ENCODE data around the gene SLC26A2. TPM values are rescaled to one million over a fixed set of nuclear protein-coding genes. Genes with fewer than 3 reads are reported as not detected.

The SLC26A2 gene
- total RNA-seq, 5 donors from 2014 or later (not counting 1 experiment from before 2014, with no cell fraction given): 5.2 to 11.0 (median 10.0) TPM

DNA sequence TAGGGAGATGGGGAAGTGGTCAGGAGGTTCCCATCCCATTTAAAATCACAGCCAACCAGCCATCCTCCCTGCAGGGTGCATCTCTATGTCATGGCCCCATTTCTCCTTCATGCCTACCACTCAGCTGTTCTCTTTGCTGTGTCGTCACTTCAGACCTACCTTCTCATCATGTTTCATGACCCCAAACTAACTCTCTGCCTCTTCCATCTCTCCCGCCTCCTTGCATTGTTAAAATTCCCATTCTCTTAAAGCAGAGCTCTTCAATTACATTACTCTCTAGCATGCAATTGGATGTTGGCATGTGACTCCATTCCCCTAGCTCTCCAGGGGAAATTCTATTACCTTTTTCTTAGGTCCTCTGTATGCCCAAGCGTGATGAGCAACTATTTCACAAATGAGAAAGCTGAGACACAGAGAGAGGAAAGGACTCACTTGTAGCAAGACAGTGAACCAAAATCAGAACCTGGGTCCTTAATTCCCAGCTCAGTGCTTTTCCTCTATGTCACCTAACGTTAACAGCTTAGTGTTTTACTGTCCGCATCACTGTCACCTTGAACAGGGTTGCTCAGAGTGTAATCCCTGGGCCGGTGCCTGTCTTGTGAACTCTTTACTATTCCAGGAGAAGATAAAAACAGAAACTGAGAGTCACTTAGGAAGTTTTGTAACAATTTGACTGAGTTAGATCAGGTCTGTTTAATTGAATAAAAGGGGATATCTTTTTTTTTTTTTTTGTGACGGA lies 44.1 kb upstream of the SLC26A2 start:
- no peaks in the 10 kb centered on the region for H3K36me3 Mint-ChIP-seq
- H3K4me1 Mint-ChIP-seq: no peaks in the 10 kb centered on the region
- H3K27ac Mint-ChIP-seq: no peak overlapping the region
- H3K4me3 ChIP-seq (ENCODE audit: control insufficient read depth in 1 of 2, extremely low read depth in 1 of 2, low read length in 1 of 2): no peak overlapping the region
- WGBS (ENCODE audit: insufficient coverage): 95% methylated on average over 6 of the region's 7 CpGs
- ChIA-PET CTCF (no interaction called here), POLR2A (interaction anchor here in 1 of 2 donors (0.6 kb wide), 1 partner anchor 328 kb away, joined by 4 read pairs; no protein-coding TSS in a partner anchor)
- H3K9me3 Mint-ChIP-seq: no peaks in the 10 kb centered on the region
- ATAC-seq (replicated peaks in 1 of 4) (no peak), DNase-seq (no peak)
- H3K36me3 ChIP-seq (ENCODE audit: control insufficient read depth in 2 of 2, extremely low read depth in 1 of 2, insufficient read depth in 1 of 2, low read length in 1 of 2): no peaks in the 10 kb centered on the region
- no peaks in the 10 kb centered on the region for H3K9me3 ChIP-seq
- H3K27ac ChIP-seq (ENCODE audit: low read length): no peak overlapping the region
- peaks cover 0 to 10% of the 10 kb centered on the region in 2 experiments for H3K27me3 ChIP-seq (replicated peaks in 1 of 2; ENCODE audit: control insufficient read depth in 2 of 2, extremely low read depth in 1 of 2, insufficient read depth in 2 of 2, low read length in 1 of 2)
- no peaks in the 10 kb centered on the region for H3K4me1 ChIP-seq (ENCODE audit: control insufficient read depth in 1 of 2, extremely low read depth in 1 of 2, insufficient read depth in 2 of 2, low read length in 2 of 2)
- no peak overlapping the region for H3K4me3 Mint-ChIP-seq
- peaks cover 13 to 22% of the 10 kb centered on the region in 2 donors for H3K27me3 Mint-ChIP-seq

DNA sequence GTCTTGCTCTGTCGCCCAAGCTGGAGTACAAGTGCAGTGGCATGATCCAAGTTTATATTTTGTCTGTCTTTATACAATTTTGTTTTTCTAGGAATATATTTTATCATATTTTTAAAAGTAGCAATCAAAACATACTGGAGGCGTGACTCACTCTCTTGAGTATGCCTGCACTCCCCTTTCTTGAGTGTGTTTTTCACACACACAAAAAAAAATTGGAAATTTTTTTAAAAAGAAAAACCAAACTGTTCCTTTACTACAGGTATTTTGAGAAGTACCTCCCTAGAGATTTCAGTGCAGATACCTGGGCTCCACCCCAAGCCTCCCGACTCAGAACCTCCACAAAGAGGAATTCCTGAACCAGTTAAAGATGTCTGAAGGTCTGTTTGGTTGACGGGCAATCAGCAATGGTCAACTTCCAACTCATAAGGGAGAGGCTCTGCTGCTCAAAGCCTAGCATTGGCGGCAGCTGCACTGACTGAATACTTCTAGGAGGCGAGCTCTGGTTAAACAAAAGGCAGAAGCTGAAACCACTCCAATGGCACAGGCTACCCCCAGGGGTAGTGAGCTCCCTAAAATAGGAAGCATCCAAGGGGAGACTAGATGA lies 43.4 kb upstream of the SLC26A2 start:
- ATAC-seq (replicated peaks in 1 of 4): no peak
- Mint-ChIP-seq H3K9me3 (no peaks in the 10 kb centered on the region), H3K27ac (no peak overlapping the region), H3K27me3 (peaks cover 10 to 19% of the 10 kb centered on the region in 2 donors), H3K36me3 (no peaks in the 10 kb centered on the region), H3K4me3 (no peak overlapping the region), H3K4me1 (no peaks in the 10 kb centered on the region)
- Histone ChIP-seq H3K9me3 (no peaks in the 10 kb centered on the region), H3K27ac (ENCODE audit: low read length) (no peak overlapping the region), H3K4me1 (ENCODE audit: control insufficient read depth in 1 of 2, extremely low read depth in 1 of 2, insufficient read depth in 2 of 2, low read length in 2 of 2) (no peaks in the 10 kb centered on the region), H3K27me3 (replicated peaks in 1 of 2; ENCODE audit: control insufficient read depth in 2 of 2, extremely low read depth in 1 of 2, insufficient read depth in 2 of 2, low read length in 1 of 2) (peaks cover 0 to 10% of the 10 kb centered on the region in 2 experiments), H3K4me3 (ENCODE audit: control insufficient read depth in 1 of 2, extremely low read depth in 1 of 2, low read length in 1 of 2) (no peak overlapping the region), H3K36me3 (ENCODE audit: control insufficient read depth in 2 of 2, extremely low read depth in 1 of 2, insufficient read depth in 1 of 2, low read length in 1 of 2) (no peaks in the 10 kb centered on the region)
- POLR2A ChIA-PET: interaction anchor here in 1 of 2 donors (0.6 kb wide), 2 partner anchors 104 to 329 kb away, joined by 4 read pairs; no protein-coding TSS in a partner anchor
- WGBS (ENCODE audit: insufficient coverage): 73% methylated on average over 2 of the region's 6 CpGs
- CTCF ChIA-PET: no interaction called here
- no peak for DNase-seq

DNA sequence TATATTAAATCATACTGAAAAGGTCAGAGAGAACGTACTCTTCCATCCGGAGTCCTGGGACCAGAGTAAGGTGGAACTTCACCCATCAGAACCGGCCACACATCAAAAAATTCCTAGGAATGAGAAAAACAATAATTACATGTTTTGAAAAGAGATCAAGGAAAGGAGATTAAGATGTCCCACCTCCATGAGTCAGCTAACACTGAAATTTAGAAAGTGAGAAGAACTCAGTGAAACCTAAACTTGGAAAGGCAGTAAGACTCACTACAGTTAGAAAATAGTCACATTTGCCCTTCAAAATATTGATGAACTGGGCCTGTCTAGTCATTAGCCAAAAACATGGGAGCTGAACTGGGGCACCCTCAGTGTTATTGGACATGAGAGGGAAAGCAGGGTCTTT lies 39.0 kb upstream of the SLC26A2 start:
- H3K4me3 Mint-ChIP-seq: no peak overlapping the region
- H3K9me3 ChIP-seq: no peaks in the 10 kb centered on the region
- DNase-seq (no peak), ATAC-seq (replicated peaks in 1 of 4) (no peak)
- H3K9me3 Mint-ChIP-seq: no peaks in the 10 kb centered on the region
- ChIA-PET POLR2A (interaction anchor here in 1 of 2 donors (0.5 to 0.6 kb wide), 2 partner anchors 45 to 121 kb away, joined by 4 to 8 read pairs; no protein-coding TSS in a partner anchor), CTCF (no interaction called here)
- H3K27ac ChIP-seq (ENCODE audit: low read length): no peak overlapping the region
- no peak overlapping the region for H3K27ac Mint-ChIP-seq
- H3K36me3 ChIP-seq (ENCODE audit: control insufficient read depth in 2 of 2, extremely low read depth in 1 of 2, insufficient read depth in 1 of 2, low read length in 1 of 2): no peaks in the 10 kb centered on the region
- peaks cover 0 to 10% of the 10 kb centered on the region in 2 experiments for H3K27me3 ChIP-seq (replicated peaks in 1 of 2; ENCODE audit: control insufficient read depth in 2 of 2, extremely low read depth in 1 of 2, insufficient read depth in 2 of 2, low read length in 1 of 2)
- no peak overlapping the region for H3K4me3 ChIP-seq (ENCODE audit: control insufficient read depth in 1 of 2, extremely low read depth in 1 of 2, low read length in 1 of 2)
- no CpG with 5 or more reads among the region's 3 CpGs for WGBS (ENCODE audit: insufficient coverage)
- H3K4me1 Mint-ChIP-seq: no peaks in the 10 kb centered on the region
- H3K36me3 Mint-ChIP-seq: no peaks in the 10 kb centered on the region
- H3K27me3 Mint-ChIP-seq: peaks cover 6 to 8% of the 10 kb centered on the region in 2 donors
- no peaks in the 10 kb centered on the region for H3K4me1 ChIP-seq (ENCODE audit: control insufficient read depth in 1 of 2, extremely low read depth in 1 of 2, insufficient read depth in 2 of 2, low read length in 2 of 2)

DNA sequence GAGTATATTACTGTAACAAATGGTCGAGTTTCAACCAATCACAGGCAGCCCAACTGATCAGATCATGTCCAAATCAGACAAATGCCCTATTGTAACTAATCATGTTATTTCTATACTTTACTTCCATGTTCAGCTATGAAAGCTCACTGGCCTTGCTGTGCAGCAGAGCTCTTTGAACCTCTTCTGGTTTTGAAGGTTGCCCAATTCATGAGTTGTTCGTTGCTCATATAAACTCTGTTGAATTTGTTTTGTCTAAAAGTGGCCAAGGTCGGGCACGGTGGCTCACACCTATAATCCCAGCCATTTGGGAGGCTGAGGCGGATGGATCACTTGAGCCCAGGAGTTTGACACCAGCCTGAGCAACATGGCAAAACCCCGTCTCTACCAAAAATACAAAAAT lies 37.6 kb upstream of the SLC26A2 start:
- H3K9me3 ChIP-seq: no peaks in the 10 kb centered on the region
- peaks cover 0 to 10% of the 10 kb centered on the region in 2 experiments for H3K27me3 ChIP-seq (replicated peaks in 1 of 2; ENCODE audit: control insufficient read depth in 2 of 2, extremely low read depth in 1 of 2, insufficient read depth in 2 of 2, low read length in 1 of 2)
- Mint-ChIP-seq H3K27ac (no peak overlapping the region), H3K9me3 (no peaks in the 10 kb centered on the region), H3K4me1 (no peaks in the 10 kb centered on the region), H3K4me3 (no peak overlapping the region), H3K36me3 (no peaks in the 10 kb centered on the region), H3K27me3 (peaks cover 2% of the 10 kb centered on the region in 2 donors)
- no peaks in the 10 kb centered on the region for H3K4me1 ChIP-seq (ENCODE audit: control insufficient read depth in 1 of 2, extremely low read depth in 1 of 2, insufficient read depth in 2 of 2, low read length in 2 of 2)
- POLR2A ChIA-PET: interaction anchor here in 1 of 2 donors (0.6 kb wide), 1 partner anchor 446 kb away, joined by 3 read pairs; no protein-coding TSS in a partner anchor
- no peak for ATAC-seq (replicated peaks in 1 of 4)
- no peak overlapping the region for H3K4me3 ChIP-seq (ENCODE audit: control insufficient read depth in 1 of 2, extremely low read depth in 1 of 2, low read length in 1 of 2)
- CTCF ChIA-PET: no interaction called here
- no peak for DNase-seq
- H3K36me3 ChIP-seq (ENCODE audit: control insufficient read depth in 2 of 2, extremely low read depth in 1 of 2, insufficient read depth in 1 of 2, low read length in 1 of 2): no peaks in the 10 kb centered on the region
- 85% methylated on average over 4 of the region's 6 CpGs for WGBS (ENCODE audit: insufficient coverage)
- no peak overlapping the region for H3K27ac ChIP-seq (ENCODE audit: low read length)

DNA sequence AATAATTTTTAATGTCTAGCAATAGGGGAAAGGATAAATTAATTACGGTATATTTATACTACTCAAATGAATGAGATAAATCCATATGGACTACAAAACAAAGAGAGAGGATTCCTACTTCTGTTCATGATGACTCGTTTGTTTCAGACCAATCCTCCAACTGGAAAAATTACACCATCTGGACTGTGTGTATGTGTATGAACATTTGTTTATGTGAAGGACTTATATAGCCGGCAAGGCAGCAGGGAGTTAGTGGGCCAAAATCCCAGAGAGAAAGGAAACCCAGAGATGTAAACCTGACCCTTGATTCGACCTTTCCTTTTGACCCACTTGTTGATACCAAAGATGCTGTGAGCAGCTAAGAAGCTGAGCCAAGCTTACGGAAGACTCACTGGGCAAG lies 36.1 kb upstream of the SLC26A2 start:
- POLR2A ChIA-PET: no interaction called here

DNA sequence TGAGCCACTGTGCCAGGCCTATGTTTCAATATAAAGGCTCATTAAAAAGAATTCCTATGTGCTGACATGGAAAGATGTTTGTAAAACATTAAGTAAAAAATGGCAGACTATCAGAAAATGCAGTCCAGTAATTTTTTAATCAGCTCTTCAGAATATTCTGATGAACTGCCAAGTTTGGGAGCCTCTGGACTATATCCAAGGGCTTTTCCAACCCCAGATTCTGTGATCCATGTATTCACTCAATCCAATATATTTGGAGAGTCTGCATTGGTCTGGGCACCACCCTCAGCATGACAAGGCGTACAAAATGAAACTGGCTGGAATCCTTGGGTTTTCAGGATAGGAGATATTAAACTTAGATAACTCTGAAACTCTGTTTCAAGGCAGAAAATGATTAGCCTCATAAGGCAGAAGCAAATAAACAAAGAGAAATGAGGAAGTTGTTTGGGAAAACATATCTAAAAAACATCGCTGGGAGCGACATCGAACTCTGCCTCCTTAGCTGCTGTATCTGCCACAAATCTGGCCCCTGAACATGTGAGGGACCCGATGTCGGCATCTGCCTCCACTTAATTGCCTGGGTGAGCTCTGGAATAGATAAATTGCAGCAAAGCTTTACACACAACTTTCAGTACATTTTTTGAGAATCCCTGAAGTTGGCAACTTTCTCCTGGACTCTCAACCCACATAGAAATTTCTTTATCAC lies 30.4 kb upstream of the SLC26A2 start:
- ChIA-PET CTCF (no interaction called here), POLR2A (interaction anchor here in 1 of 2 donors (0.5 kb wide), 1 partner anchor 9 kb away, joined by 4 read pairs; no protein-coding TSS in a partner anchor)
- H3K4me3 Mint-ChIP-seq: no peak overlapping the region
- no peaks in the 10 kb centered on the region for H3K9me3 Mint-ChIP-seq
- no peak overlapping the region for H3K4me3 ChIP-seq (ENCODE audit: control insufficient read depth in 1 of 2, extremely low read depth in 1 of 2, low read length in 1 of 2)
- H3K27ac Mint-ChIP-seq: no peak overlapping the region
- no peaks in the 10 kb centered on the region for H3K4me1 Mint-ChIP-seq
- H3K27me3 Mint-ChIP-seq: peaks cover 17 to 23% of the 10 kb centered on the region in 2 donors
- H3K4me1 ChIP-seq (ENCODE audit: control insufficient read depth in 1 of 2, extremely low read depth in 1 of 2, insufficient read depth in 2 of 2, low read length in 2 of 2): no peaks in the 10 kb centered on the region
- no peaks in the 10 kb centered on the region for H3K9me3 ChIP-seq
- no peak overlapping the region for H3K27ac ChIP-seq (ENCODE audit: low read length)
- no peaks in the 10 kb centered on the region for H3K36me3 Mint-ChIP-seq
- H3K36me3 ChIP-seq (ENCODE audit: control insufficient read depth in 2 of 2, extremely low read depth in 1 of 2, insufficient read depth in 1 of 2, low read length in 1 of 2): no peaks in the 10 kb centered on the region
- peaks cover 2 to 3% of the 10 kb centered on the region in 2 experiments for H3K27me3 ChIP-seq (replicated peaks in 1 of 2; ENCODE audit: control insufficient read depth in 2 of 2, extremely low read depth in 1 of 2, insufficient read depth in 2 of 2, low read length in 1 of 2)
- DNase-seq (no peak), ATAC-seq (replicated peaks in 1 of 4) (no peak)
- 87% methylated on average over 5 of the region's 6 CpGs for WGBS (ENCODE audit: insufficient coverage)

More for the DNA sequence above, 36.1 kb upstream of the SLC26A2 start:
- WGBS (ENCODE audit: insufficient coverage): 86% methylated on average over 2 of the region's 5 CpGs
- no peak for ATAC-seq (replicated peaks in 1 of 4)
- H3K9me3 ChIP-seq: no peaks in the 10 kb centered on the region
- no peaks in the 10 kb centered on the region for H3K36me3 Mint-ChIP-seq
- no peaks in the 10 kb centered on the region for H3K9me3 Mint-ChIP-seq
- H3K4me1 Mint-ChIP-seq: no peaks in the 10 kb centered on the region
- peaks cover 0 to 2% of the 10 kb centered on the region in 2 experiments for H3K27me3 ChIP-seq (replicated peaks in 1 of 2; ENCODE audit: control insufficient read depth in 2 of 2, extremely low read depth in 1 of 2, insufficient read depth in 2 of 2, low read length in 1 of 2)
- no peak overlapping the region for H3K4me3 ChIP-seq (ENCODE audit: control insufficient read depth in 1 of 2, extremely low read depth in 1 of 2, low read length in 1 of 2)
- no peak for DNase-seq
- H3K27ac ChIP-seq (ENCODE audit: low read length): no peak overlapping the region
- no peak overlapping the region for H3K4me3 Mint-ChIP-seq
- H3K27me3 Mint-ChIP-seq: peaks cover 2 to 4% of the 10 kb centered on the region in 2 donors
- H3K27ac Mint-ChIP-seq: no peak overlapping the region
- CTCF ChIA-PET: no interaction called here
- no peaks in the 10 kb centered on the region for H3K36me3 ChIP-seq (ENCODE audit: control insufficient read depth in 2 of 2, extremely low read depth in 1 of 2, insufficient read depth in 1 of 2, low read length in 1 of 2)
- no peaks in the 10 kb centered on the region for H3K4me1 ChIP-seq (ENCODE audit: control insufficient read depth in 1 of 2, extremely low read depth in 1 of 2, insufficient read depth in 2 of 2, low read length in 2 of 2)
